Naive thymus-derived CD8-positive, alpha-beta T cell (primary cell): ENCODE measurements around the gene ARNT2. TPM values are rescaled to one million over a fixed set of nuclear protein-coding genes. Genes with fewer than 3 reads are reported as not detected.

ENCODE experiments used
- ATAC-seq, 2 donors: fragments of 150-1000 bp; cut with Tn5 transposase in 1 of 2; sonication (Bioruptor Pico), chemical (Tn5 transposase) in 1 of 2; 1 replicate in 1 of 2; 2 replicates in 1 of 2; pipeline ENCODE4 v1.10.0; 2021; ENCODE audit warnings: mild to moderate bottlenecking in 2 of 2, moderate library complexity in 2 of 2
- POLR2A ChIA-PET: fragments of 350-600 bp; sonication (Branson Sonifier 250); formaldehyde crosslinking; loops from one replicate; lab custom pipeline; 2021; ENCODE audit warnings: antibody characterized with exemption; lab: Charles Lee
- DNase-seq, 10 donors: peaks; one replicate each; pipeline versions ENCODE4 v3.0.0 to v3.0.0-alpha.2; 2020 to 2022
- H3K27ac Mint-ChIP-seq, 10 donors: one replicate each; pipeline ENCODE4 v1.8.0; 2020 to 2022; ENCODE audit warnings: mild to moderate bottlenecking in 10 of 10, mixed read lengths in 10 of 10, moderate library complexity in 4 of 10, inconsistent platforms in 1 of 10
- H3K27me3 Mint-ChIP-seq, 5 donors: one replicate each; pipeline ENCODE4 v1.8.0; 2021 to 2022; ENCODE audit warnings: mixed read lengths in 5 of 5
- H3K36me3 Mint-ChIP-seq, 3 donors: one replicate each; pipeline ENCODE4 v1.8.0; 2020 to 2022; ENCODE audit warnings: mixed read lengths in 3 of 3, mild to moderate bottlenecking in 2 of 3, inconsistent platforms in 1 of 3
- H3K4me1 Mint-ChIP-seq, 4 donors: one replicate each; pipeline ENCODE4 v1.8.0; 2021 to 2022; ENCODE audit warnings: mixed read lengths in 4 of 4
- H3K4me3 Mint-ChIP-seq, 10 donors: one replicate each; pipeline ENCODE4 v1.8.0; 2020 to 2022; ENCODE audit warnings: mild to moderate bottlenecking in 10 of 10, mixed read lengths in 10 of 10, moderate library complexity in 6 of 10, inconsistent platforms in 1 of 10
- H3K9me3 Mint-ChIP-seq, 9 donors: one replicate each; pipeline ENCODE4 v1.8.0; 2020 to 2022; ENCODE audit warnings: mixed read lengths in 9 of 9, mild to moderate bottlenecking in 3 of 9, inconsistent platforms in 1 of 9, moderate library complexity in 1 of 9
- polyA plus RNA-seq, 3 donors: library from polyadenylated mRNA; unstranded; fragments of 300-500 nt; fragmentation: Illumina TruSeq; gene quantifications; one replicate each; pipeline ENCODE4 v1.2.3, GENCODE V29; 2021
- total RNA-seq, 8 experiments: library from RNA in 2 of 8; stranded (reverse) in 2 of 8; gene quantifications; one replicate each; pipeline ENCODE4 v1.2.3 and lab custom pipeline; 2021 to 2026

ARNT2 gene
- total and polyA plus RNA-seq, 5 experiments from 2014 or later, result not detected

- ATAC-seq, result no peak
- Mint-ChIP-seq H3K4me3 (no peak overlapping the region), H3K9me3 (no peaks in the 10 kb centered on the region), H3K27ac (no peak overlapping the region), H3K36me3 (no peaks in the 10 kb centered on the region), H3K27me3 (peaks cover 0 to 15% (median 5%) of the 10 kb centered on the region in 5 donors), H3K4me1 (peaks cover 0 to 6% (median 4%) of the 10 kb centered on the region in 4 donors)
- POLR2A ChIA-PET, result no interaction called here
- no peak for DNase-seq
Measured at GRCh38 chr15:80452166-80452565, 48.0 kb downstream of the ARNT2 start.

DNA sequence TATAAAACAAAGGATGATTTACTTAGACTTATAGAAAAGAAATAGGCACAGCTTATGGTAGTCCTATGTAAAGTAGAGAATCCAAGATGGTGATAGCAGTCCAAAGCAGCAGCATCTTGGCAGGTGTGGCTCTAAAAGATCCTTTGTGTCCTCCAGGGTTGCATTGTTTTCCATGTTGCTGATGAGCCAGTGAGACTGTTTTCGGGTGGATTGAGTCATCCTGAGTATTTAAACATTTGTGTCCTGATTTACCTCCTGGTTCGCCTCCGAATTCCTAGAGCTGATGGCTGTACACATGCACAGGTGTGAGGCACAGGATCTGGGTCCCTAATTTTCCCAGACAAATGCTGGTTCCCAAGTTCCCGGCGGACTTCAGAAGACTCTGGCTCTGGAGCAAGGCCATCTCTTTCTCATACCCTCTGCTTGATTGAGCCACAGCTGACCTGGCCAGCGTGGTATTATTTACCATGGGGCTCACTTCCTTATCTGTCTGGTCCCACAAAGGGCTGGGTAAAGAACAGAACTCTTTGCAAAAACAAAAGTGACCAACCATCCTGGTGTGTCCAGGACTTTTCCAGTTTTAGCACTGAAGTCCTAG, 51.0 kb downstream of the ARNT2 start:
- POLR2A ChIA-PET, result no interaction called here
- H3K4me3 Mint-ChIP-seq, result no peak overlapping the region
- H3K4me1 Mint-ChIP-seq, result peaks cover 0 to 6% (median 4%) of the 10 kb centered on the region in 4 donors
- no peaks in the 10 kb centered on the region for H3K9me3 Mint-ChIP-seq
- ATAC-seq, result no peak
- no peaks in the 10 kb centered on the region for H3K36me3 Mint-ChIP-seq
- peaks cover 0 to 13% (median 5%) of the 10 kb centered on the region in 5 donors for H3K27me3 Mint-ChIP-seq
- no peak overlapping the region for H3K27ac Mint-ChIP-seq
- no peak for DNase-seq

DNA sequence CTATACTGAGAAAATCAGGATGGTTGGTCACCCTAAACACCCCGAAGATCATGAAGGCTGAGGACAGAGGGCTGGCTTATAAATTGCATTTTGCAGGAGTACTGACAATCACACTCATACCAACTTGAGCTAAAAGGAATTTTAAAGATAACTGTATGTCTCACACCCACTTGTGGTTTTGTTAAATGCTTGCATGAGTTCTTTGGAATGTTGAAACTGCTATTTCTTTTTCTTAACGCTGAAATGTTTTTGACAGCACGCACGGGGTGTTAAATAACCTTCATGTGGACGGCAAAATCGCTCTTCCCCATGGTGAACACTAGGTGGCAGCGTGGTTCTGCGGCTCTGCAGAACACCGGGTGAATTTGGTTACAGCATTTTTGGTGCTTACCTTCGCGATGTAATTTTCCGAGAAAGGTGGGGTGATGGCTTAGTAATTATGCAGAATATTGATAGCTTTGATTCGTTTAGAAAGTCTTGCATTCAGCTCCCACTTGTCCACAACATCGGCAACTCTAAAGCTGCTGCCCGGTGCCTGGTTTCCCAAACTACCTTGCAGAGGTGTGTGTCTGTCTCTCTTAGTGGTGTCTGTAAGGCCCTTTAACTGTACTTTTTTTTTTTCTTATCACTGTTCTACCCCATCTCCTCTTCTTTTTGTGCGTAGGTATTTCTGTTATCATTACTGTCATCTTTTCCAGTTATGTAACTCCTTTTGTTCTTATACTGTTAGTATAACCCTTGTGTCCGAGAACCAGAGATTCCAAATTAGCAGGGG, 51.7 kb downstream of the ARNT2 start:
- peaks cover 0 to 6% (median 4%) of the 10 kb centered on the region in 4 donors for H3K4me1 Mint-ChIP-seq
- no peak overlapping the region for H3K27ac Mint-ChIP-seq
- POLR2A ChIA-PET, result no interaction called here
- H3K4me3 Mint-ChIP-seq, result no peak overlapping the region
- H3K9me3 Mint-ChIP-seq, result no peaks in the 10 kb centered on the region
- peak; percentile 50 for ATAC-seq
- peak; percentile 15 to 69 (median 46) for DNase-seq
- H3K36me3 Mint-ChIP-seq, result no peaks in the 10 kb centered on the region
- peaks cover 0 to 13% (median 5%) of the 10 kb centered on the region in 5 donors for H3K27me3 Mint-ChIP-seq

DNA sequence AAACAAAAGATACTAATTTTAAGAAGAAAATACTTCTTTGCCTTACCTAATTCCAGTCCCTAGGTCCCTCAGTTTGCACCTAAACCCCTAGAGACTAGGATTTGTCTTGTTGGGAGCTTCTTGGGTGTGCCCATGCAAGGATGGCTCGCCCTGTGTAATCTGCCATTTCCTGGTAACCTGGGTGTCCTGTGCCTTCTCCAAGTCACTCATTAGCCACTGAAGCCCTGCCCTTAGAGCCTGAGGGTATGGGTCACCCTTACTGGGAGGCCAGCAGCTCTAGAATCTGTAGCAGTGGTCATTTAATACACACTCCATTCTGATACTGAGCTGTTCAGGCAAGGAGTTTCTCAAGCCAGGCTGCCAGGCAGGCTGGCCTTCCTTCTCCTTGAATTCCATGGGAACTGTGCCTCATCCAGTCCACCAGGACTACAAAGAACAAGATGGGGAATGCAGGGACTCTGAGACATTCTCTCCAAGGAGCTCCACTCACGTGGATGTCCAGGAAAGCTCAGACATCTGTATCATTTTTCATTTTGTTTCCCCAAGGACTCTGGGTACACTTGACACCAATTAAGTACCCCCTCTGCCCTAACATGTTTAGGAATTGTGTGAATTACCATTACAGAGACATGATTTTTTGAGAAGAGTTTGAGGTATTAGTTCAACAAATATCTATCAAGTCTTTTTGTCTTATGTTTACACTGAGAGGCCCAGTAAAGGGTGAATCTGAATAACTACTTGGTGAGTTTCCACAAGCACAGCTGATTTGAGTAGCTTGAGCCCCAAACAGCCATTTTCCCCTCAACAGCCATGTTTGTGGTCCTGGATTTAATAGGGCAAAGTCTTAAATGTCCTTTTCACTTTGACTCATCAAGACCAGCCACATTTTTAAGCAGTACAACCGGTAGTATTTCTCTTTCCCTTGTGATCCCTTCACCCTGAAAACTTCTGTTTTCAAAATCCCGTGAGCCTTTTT, 52.6 kb downstream of the ARNT2 start:
- ATAC-seq (no peak), DNase-seq (no peak)
- Mint-ChIP-seq H3K4me1 (peaks cover 0 to 6% (median 4%) of the 10 kb centered on the region in 4 donors), H3K27ac (no peak overlapping the region), H3K4me3 (no peak overlapping the region), H3K27me3 (peaks cover 0 to 11% (median 3%) of the 10 kb centered on the region in 5 donors), H3K9me3 (no peaks in the 10 kb centered on the region), H3K36me3 (no peaks in the 10 kb centered on the region)
- POLR2A ChIA-PET, result no interaction called here

GRCh38 chr15:80457896-80458295, 53.7 kb downstream of the ARNT2 start:
- Mint-ChIP-seq H3K27me3 (peaks cover 0 to 11% (median 3%) of the 10 kb centered on the region in 5 donors), H3K27ac (no peak overlapping the region), H3K4me3 (no peak overlapping the region), H3K36me3 (no peaks in the 10 kb centered on the region), H3K4me1 (peaks cover 0 to 6% (median 4%) of the 10 kb centered on the region in 4 donors), H3K9me3 (no peaks in the 10 kb centered on the region)
- DNase-seq (no peak), ATAC-seq (no peak)
- POLR2A ChIA-PET, result no interaction called here

- Mint-ChIP-seq H3K36me3 (no peaks in the 10 kb centered on the region), H3K27me3 (peaks cover 0 to 11% (median 3%) of the 10 kb centered on the region in 5 donors), H3K4me3 (no peak overlapping the region), H3K4me1 (peaks cover 0 to 6% (median 4%) of the 10 kb centered on the region in 4 donors), H3K27ac (no peak overlapping the region), H3K9me3 (no peaks in the 10 kb centered on the region)
- DNase-seq (no peak), ATAC-seq (no peak)
- POLR2A ChIA-PET, result no interaction called here
Measured at GRCh38 chr15:80458580-80458979, 54.4 kb downstream of the ARNT2 start.

GRCh38 chr15:80459380-80459779, 55.2 kb downstream of the ARNT2 start:
- POLR2A ChIA-PET, result no interaction called here
- Mint-ChIP-seq H3K27ac (no peak overlapping the region), H3K36me3 (no peaks in the 10 kb centered on the region), H3K4me3 (no peak overlapping the region), H3K9me3 (no peaks in the 10 kb centered on the region), H3K27me3 (peaks cover 0 to 10% (median 1%) of the 10 kb centered on the region in 5 donors), H3K4me1 (peaks cover 0 to 6% (median 4%) of the 10 kb centered on the region in 4 donors)
- no peak for ATAC-seq
- no peak for DNase-seq

GRCh38 chr15:80459818-80460217, 55.6 kb downstream of the ARNT2 start:
- H3K36me3 Mint-ChIP-seq, result no peaks in the 10 kb centered on the region
- ATAC-seq, result no peak
- H3K4me3 Mint-ChIP-seq, result no peak overlapping the region
- H3K27me3 Mint-ChIP-seq, result peaks cover 0 to 10% (median 1%) of the 10 kb centered on the region in 5 donors
- no peaks in the 10 kb centered on the region for H3K9me3 Mint-ChIP-seq
- DNase-seq, result no peak
- H3K27ac Mint-ChIP-seq, result no peak overlapping the region
- POLR2A ChIA-PET, result no interaction called here
- H3K4me1 Mint-ChIP-seq, result peaks cover 0 to 6% (median 4%) of the 10 kb centered on the region in 4 donors

DNA sequence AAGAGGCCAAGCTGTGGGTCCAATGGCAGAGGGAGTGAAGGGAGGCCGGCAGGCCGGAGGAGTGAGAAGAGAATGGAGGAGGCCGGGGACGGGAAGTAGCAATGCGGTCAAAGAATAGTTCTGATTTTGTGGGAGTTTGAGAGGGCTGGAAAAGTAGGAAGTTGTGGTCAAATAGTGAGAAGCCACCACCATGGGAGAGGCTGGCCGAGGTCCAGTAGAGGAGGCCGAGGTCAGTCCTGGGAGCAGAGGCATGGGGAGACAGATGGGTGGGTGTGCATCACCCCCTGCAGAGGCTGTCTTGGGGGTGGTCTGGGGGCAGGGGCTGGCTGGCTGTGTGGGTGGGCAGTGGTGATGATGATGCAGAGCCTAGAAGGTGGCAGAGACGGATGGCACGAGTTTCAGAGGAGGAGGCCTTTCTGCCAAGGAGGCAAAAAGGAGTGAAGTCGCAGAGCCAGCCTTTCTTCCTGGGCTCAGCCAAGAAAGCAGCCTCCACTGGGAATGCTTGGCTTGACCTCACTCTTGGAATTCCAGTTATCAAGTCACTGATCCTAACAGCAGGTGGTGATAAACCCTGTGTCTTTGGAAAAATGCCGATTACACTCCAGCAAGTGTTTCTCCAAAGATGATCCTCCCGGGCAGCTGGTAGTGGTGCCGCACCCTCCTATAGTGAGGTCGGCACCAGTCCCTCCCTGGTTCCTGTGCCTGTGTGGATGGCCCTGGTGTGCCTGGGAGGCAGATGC, 57.3 kb downstream of the ARNT2 start:
- peaks cover 0 to 5% (median 1%) of the 10 kb centered on the region in 5 donors for H3K27me3 Mint-ChIP-seq
- DNase-seq, result no peak
- H3K9me3 Mint-ChIP-seq, result no peaks in the 10 kb centered on the region
- H3K27ac Mint-ChIP-seq, result no peak overlapping the region
- H3K4me1 Mint-ChIP-seq, result no peaks in the 10 kb centered on the region
- H3K36me3 Mint-ChIP-seq, result no peaks in the 10 kb centered on the region
- no peak for ATAC-seq
- H3K4me3 Mint-ChIP-seq, result no peak overlapping the region
- POLR2A ChIA-PET, result no interaction called here

DNA sequence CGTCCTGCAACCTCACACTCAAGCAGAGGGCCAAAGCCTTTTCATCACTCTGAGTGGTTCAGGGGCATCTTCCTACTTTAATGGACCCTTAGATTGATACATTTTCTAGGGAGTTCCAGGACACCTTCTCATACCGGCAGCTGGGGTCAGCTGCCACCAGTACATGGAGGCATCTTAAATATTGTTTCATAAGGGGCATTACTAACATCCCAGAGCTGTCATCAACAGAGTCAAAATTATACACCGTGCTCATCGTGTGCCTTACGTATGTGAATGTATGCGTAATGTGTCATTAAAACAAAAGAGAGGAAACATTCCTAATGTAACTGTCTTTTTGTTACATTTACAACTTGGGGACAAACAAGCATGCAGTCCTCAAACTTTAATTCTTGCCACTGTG, 57.9 kb downstream of the ARNT2 start:
- H3K27ac Mint-ChIP-seq, result no peak overlapping the region
- no peaks in the 10 kb centered on the region for H3K36me3 Mint-ChIP-seq
- no peaks in the 10 kb centered on the region for H3K4me1 Mint-ChIP-seq
- POLR2A ChIA-PET, result no interaction called here
- no peak for ATAC-seq
- H3K27me3 Mint-ChIP-seq, result peaks cover 3 to 11% (median 4%) of the 10 kb centered on the region in 5 donors
- no peak for DNase-seq
- H3K4me3 Mint-ChIP-seq, result no peak overlapping the region
- H3K9me3 Mint-ChIP-seq, result no peaks in the 10 kb centered on the region

DNA sequence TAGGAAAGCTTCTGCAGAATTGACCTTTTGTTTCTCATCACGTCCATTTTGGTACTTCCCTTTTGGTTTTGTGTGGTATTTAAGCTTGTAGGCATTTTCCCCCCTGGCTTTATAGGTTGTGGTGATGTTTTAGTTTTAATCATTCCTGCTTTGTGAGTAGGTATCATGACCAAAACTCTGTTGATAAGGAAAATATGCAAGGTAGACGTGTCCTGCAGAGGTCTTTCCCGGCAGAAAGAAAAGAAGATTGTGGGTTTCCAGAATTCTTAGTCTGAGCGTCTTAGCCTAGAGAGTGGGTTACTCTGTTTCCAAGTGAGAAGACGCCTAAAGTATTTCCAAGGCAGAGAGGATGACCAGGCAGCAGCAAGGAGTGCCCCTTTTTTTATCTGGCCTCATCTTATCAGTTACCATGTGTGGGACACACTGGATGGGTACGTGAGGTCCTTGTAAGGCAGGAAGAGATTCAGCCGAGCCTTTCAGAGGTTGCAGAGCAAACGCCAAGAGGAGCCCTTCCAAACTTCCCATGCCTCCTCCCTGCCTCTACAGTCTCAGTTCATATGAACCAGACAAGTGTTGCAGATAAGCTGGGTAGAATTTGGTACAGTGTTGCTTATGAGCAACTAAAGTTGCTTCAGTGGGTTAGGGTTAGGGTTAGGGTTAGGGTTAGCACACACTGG, 58.8 kb downstream of the ARNT2 start:
- ATAC-seq, result no peak
- no peaks in the 10 kb centered on the region for H3K9me3 Mint-ChIP-seq
- H3K4me3 Mint-ChIP-seq, result no peak overlapping the region
- H3K36me3 Mint-ChIP-seq, result no peaks in the 10 kb centered on the region
- POLR2A ChIA-PET, result no interaction called here
- H3K27me3 Mint-ChIP-seq, result peaks cover 3 to 17% (median 6%) of the 10 kb centered on the region in 5 donors
- no peaks in the 10 kb centered on the region for H3K4me1 Mint-ChIP-seq
- no peak for DNase-seq
- no peak overlapping the region for H3K27ac Mint-ChIP-seq
